Measurements from ENCODE around the gene MAGEA8. TPM values are rescaled to one million over a fixed set of nuclear protein-coding genes. Genes with fewer than 3 reads are reported as not detected.
"Not testable (repeated sequence)": the region's sequence is repeated elsewhere in the genome, so short reads cannot be mapped to it uniquely, and the experiment has no call there.

MAGEA8 gene
- polyA plus RNA-seq (ENCODE audit: low read depth in 6 of 6): under 1 TPM in 1 of 6 donors, not detected in 5; 0.16 TPM

DNA sequence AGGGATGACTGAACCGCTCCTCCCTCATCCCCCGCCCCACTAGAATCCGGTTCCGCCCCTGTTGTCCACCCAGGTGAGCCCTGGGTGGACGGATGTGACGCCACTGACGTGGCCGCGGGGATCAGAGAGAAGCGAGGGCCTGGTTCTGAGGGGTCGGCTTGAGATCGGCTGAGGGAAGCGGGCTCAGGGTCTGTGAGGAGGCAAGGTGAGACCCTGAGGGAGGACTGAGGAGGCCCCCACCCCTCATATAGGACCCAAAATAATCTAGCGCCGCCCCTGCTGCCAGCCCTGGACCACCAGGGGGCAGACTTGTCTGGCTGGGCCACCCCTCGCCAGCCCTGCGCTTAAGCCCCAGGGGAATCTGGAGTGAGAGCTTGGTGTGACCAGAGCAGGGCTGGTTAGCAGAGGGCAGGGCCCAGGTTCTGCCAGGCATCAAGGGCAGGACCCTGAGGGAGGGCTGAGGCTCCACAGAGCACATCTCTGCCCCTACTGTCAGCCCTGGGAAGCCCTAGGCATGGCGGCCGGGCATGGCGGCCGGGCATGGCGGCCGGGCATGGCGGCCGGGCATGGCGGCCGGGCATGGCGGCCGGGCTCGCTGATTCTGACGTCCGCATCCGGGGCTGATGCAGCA is at the start of gene MAGEA8:
MAGEA8 (plus strand) TSS at position 103 of the 631 bp plus-strand sequence. CDS start 3,090 bp downstream, outside the sequence.
- no peak within 1 kb of the TSS for H3K4me3 Mint-ChIP-seq
- no peaks in the 10 kb centered on the region for H3K36me3 Mint-ChIP-seq
- ATAC-seq (ENCODE audit: low read depth in 2 of 2): no peak
- no peak for DNase-seq
- no peaks in the 10 kb centered on the region for H3K4me1 Mint-ChIP-seq
- peak within 1 kb of the TSS in 1 of 6 donors; percentile 49 for H3K27ac Mint-ChIP-seq
- no peaks in the 10 kb centered on the region for H3K27me3 Mint-ChIP-seq
- H3K9me3 Mint-ChIP-seq: peaks cover 0 to 2% (median 0%) of the 10 kb centered on the region in 7 donors

DNA sequence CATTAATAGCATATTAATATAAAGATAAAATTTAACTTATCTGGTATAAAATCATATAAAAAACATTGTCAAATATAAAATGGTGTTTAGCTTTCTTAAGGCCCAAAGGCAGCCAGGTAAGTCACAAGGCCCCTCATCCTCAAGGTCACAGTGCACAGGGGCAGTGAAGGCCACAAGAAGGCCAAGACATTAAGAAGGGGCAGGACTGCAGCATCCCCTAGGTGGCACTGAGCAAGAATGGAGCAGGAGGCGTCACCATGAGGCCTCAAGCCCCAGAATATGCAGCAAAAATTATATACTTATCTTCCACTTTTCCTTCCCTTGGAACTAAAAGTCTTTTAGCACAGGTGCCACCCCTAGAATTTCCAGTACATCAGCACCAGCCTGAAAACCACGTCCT is 49.5 kb upstream of the MAGEA8 start:
- Mint-ChIP-seq H3K36me3 (no peaks in the 10 kb centered on the region), H3K27me3 (peaks cover 0 to 19% (median 14%) of the 10 kb centered on the region in 3 donors), H3K4me1 (peaks cover 8 to 22% (median 16%) of the 10 kb centered on the region in 3 donors)

GRCh38 chrX:149836728-149837127 is 44.3 kb upstream of the MAGEA8 start:
- H3K4me3 Mint-ChIP-seq; H3K9me3 Mint-ChIP-seq; ATAC-seq (ENCODE audit: low read depth in 2 of 2); H3K27ac Mint-ChIP-seq; H3K36me3 Mint-ChIP-seq; DNase-seq; H3K4me1 Mint-ChIP-seq: not testable (repeated sequence)
- peaks cover 4 to 14% (median 12%) of the 10 kb centered on the region in 3 donors for H3K27me3 Mint-ChIP-seq

More for the DNA sequence above, 49.5 kb upstream of the MAGEA8 start:
- no peak overlapping the region for H3K4me3 Mint-ChIP-seq
- ATAC-seq (ENCODE audit: low read depth in 2 of 2): no peak
- no peak for DNase-seq
- H3K27ac Mint-ChIP-seq: no peak overlapping the region
- H3K9me3 Mint-ChIP-seq: peaks cover 0 to 2% (median 0%) of the 10 kb centered on the region in 7 donors

DNA sequence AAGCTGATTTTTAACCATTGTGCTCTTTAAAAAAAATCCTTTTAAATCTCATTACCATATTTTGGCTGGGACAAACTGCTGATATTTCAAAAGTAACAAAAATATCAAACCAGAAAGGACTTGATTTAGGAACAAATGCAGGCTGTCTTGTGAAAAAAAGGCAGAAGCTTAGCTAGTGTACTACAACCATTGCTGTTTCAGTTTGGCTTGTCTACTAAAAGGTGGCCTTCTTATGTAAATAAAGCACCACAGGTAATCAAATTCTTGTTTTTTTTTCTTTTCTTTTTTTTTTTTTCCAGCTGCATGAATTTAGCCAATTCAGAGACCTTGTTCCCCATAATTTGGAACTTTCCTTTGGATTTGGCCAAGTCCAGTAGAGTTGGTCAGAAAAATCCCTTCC is 43.8 kb upstream of the MAGEA8 start:
- H3K4me3 Mint-ChIP-seq: no peak overlapping the region
- H3K4me1 Mint-ChIP-seq: no peaks in the 10 kb centered on the region
- peaks cover 4 to 12% (median 12%) of the 10 kb centered on the region in 3 donors for H3K27me3 Mint-ChIP-seq
- no peak overlapping the region for H3K27ac Mint-ChIP-seq
- ATAC-seq (ENCODE audit: low read depth in 2 of 2) (no peak), DNase-seq (no peak)
- H3K36me3 Mint-ChIP-seq: no peaks in the 10 kb centered on the region
- H3K9me3 Mint-ChIP-seq: peaks cover 0 to 5% (median 0%) of the 10 kb centered on the region in 7 donors

GRCh38 chrX:149837639-149838038 is 43.3 kb upstream of the MAGEA8 start:
- DNase-seq (no peak), ATAC-seq (ENCODE audit: low read depth in 2 of 2) (no peak)

DNA sequence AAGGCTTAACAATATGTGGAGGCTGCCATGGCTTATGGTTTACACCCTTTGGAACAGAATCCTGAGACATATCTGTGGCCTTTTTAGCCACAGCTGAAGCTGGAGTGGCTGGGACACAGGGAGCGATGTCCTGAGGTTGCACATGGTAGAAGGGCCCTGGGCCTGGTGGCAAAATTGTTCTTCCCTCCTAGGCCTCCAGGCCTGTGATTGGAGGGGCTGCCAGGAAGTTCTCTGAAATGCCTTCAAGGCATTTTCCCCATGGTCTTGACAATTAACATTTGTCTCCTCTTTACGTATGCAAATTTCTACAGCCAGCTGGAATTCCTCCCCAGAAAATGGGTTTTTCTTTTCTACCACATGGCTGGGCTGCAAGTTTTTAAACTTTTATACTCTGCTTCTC is 39.1 kb upstream of the MAGEA8 start:
- Mint-ChIP-seq H3K27ac (no peak overlapping the region), H3K27me3 (peaks cover 6 to 9% (median 9%) of the 10 kb centered on the region in 3 donors), H3K9me3 (peaks cover 0 to 4% (median 0%) of the 10 kb centered on the region in 7 donors), H3K4me1 (no peaks in the 10 kb centered on the region), H3K4me3 (no peak overlapping the region), H3K36me3 (no peaks in the 10 kb centered on the region)
- ATAC-seq (ENCODE audit: low read depth in 2 of 2): no peak
- no peak for DNase-seq

More at GRCh38 chrX:149837639-149838038, 43.3 kb upstream of the MAGEA8 start:
- H3K36me3 Mint-ChIP-seq: no peaks in the 10 kb centered on the region
- H3K4me3 Mint-ChIP-seq: no peak overlapping the region
- no peak overlapping the region for H3K27ac Mint-ChIP-seq
- peaks cover 0 to 5% (median 0%) of the 10 kb centered on the region in 7 donors for H3K9me3 Mint-ChIP-seq
- H3K4me1 Mint-ChIP-seq: no peaks in the 10 kb centered on the region
- peaks cover 6 to 12% (median 9%) of the 10 kb centered on the region in 3 donors for H3K27me3 Mint-ChIP-seq

GRCh38 chrX:149845385-149845784 is 35.6 kb upstream of the MAGEA8 start:
- H3K4me3 Mint-ChIP-seq: no peak overlapping the region
- H3K27me3 Mint-ChIP-seq: peaks cover 5 to 17% (median 9%) of the 10 kb centered on the region in 3 donors
- H3K27ac Mint-ChIP-seq: no peak overlapping the region
- H3K9me3 Mint-ChIP-seq: peaks cover 0 to 5% (median 0%) of the 10 kb centered on the region in 7 donors
- no peaks in the 10 kb centered on the region for H3K36me3 Mint-ChIP-seq
- no peak for ATAC-seq (ENCODE audit: low read depth in 2 of 2)
- DNase-seq: no peak
- no peaks in the 10 kb centered on the region for H3K4me1 Mint-ChIP-seq

- Mint-ChIP-seq H3K9me3 (peaks cover 0 to 16% (median 4%) of the 10 kb centered on the region in 7 donors), H3K27ac (no peak overlapping the region), H3K4me3 (no peak overlapping the region), H3K4me1 (no peaks in the 10 kb centered on the region), H3K36me3 (no peaks in the 10 kb centered on the region), H3K27me3 (peaks cover 0 to 11% (median 5%) of the 10 kb centered on the region in 3 donors)
- DNase-seq: no peak
- no peak for ATAC-seq (ENCODE audit: low read depth in 2 of 2)
These were observed 34.2 kb upstream of the MAGEA8 start for GRCh38 chrX:149846789-149847188.

DNA sequence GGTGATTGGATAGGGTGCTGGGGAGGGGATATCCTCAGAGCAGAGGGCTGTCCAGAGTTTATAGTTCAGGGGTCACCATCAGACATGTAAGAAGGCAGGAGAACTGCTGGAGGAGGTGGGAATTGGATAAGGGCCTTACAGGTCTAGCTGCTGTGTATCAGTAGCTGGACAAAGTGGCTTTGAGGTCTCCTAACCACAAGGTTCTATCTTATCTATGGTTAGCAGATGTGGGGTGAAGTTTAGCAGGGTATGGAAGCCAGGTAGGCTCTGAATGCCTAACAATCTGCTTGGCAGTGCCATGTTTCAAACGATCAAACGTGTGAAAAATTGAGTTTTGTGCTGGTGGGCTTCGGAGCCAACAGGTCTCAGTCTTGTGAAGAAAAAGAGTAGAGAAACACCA is 32.1 kb upstream of the MAGEA8 start:
- no peak for ATAC-seq (ENCODE audit: low read depth in 2 of 2)
- DNase-seq: no peak
- no peak overlapping the region for H3K27ac Mint-ChIP-seq
- no peak overlapping the region for H3K4me3 Mint-ChIP-seq
- no peaks in the 10 kb centered on the region for H3K4me1 Mint-ChIP-seq
- no peaks in the 10 kb centered on the region for H3K36me3 Mint-ChIP-seq
- H3K27me3 Mint-ChIP-seq: peaks cover 0 to 11% (median 0%) of the 10 kb centered on the region in 3 donors
- H3K9me3 Mint-ChIP-seq: peaks cover 0 to 17% (median 5%) of the 10 kb centered on the region in 7 donors

DNA sequence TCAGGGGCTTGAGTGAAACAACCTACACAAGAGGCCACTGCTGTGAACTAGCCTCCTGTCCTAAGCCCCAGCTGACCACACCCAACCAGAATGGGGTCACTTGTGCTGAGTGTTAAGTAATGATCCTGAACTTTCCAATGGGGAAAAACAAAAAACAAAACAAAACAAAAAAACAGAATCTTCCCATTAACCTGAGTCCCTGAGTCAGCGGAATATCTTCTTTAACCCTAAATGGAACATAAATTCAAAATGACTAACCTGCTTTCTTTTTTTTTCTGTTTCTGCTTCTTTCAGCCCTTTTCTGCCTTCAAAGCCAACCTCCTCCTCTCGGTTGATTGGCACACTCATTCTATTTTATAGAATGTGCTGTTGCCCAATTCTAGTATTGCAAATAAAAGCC is 31.2 kb upstream of the MAGEA8 start:
- no peaks in the 10 kb centered on the region for H3K4me1 Mint-ChIP-seq
- no peak for DNase-seq
- H3K4me3 Mint-ChIP-seq: no peak overlapping the region
- H3K9me3 Mint-ChIP-seq: peaks cover 0 to 17% (median 5%) of the 10 kb centered on the region in 7 donors
- no peak for ATAC-seq (ENCODE audit: low read depth in 2 of 2)
- H3K27me3 Mint-ChIP-seq: peaks cover 0 to 11% (median 0%) of the 10 kb centered on the region in 3 donors
- no peak overlapping the region for H3K27ac Mint-ChIP-seq
- no peaks in the 10 kb centered on the region for H3K36me3 Mint-ChIP-seq

DNA sequence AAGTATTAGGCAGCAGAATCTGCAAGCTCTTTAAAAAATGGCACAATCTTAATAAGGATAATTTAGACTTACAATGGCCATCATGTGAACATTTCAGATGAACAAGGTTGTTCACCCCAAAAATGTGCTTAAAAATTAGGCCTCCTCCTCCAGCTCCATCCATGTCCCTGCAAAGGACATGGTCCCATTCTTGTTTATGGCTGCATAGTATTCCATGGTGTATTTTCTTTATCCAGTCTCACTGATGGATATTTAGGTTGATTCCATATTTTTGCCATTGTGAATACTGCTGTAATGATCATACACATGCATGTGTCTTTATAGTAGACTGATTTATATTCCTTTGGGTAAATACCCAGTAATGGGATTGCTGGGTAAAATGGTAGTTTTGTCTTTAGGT is 29.1 kb upstream of the MAGEA8 start:
- peaks cover 0 to 11% (median 0%) of the 10 kb centered on the region in 3 donors for H3K27me3 Mint-ChIP-seq
- H3K4me1 Mint-ChIP-seq: no peaks in the 10 kb centered on the region
- H3K4me3 Mint-ChIP-seq: no peak overlapping the region
- no peak for ATAC-seq (ENCODE audit: low read depth in 2 of 2)
- no peaks in the 10 kb centered on the region for H3K36me3 Mint-ChIP-seq
- peaks cover 0 to 17% (median 4%) of the 10 kb centered on the region in 7 donors for H3K9me3 Mint-ChIP-seq
- DNase-seq: no peak
- H3K27ac Mint-ChIP-seq: no peak overlapping the region

DNA sequence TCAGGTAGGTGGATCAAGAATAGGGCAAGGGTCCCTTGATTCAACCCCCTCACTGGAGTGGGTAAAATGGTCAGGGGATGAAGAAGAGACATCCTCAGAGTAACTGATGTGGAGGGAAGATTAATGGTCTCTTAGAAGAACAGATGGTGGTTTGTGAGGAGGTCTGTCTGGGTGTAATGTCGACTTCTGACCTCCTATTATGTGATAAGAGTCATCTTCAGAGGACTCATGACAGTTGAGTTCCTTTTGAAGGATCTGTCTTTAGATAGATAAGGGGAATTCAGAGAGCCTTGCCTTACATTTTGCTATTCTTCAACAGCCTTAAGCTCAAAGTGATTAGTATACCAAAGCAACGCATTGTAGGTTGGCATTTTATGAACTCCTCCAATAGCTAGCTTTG is 27.1 kb upstream of the MAGEA8 start:
- no peaks in the 10 kb centered on the region for H3K4me1 Mint-ChIP-seq
- H3K27me3 Mint-ChIP-seq: peaks cover 0 to 16% (median 13%) of the 10 kb centered on the region in 3 donors
- ATAC-seq (ENCODE audit: low read depth in 2 of 2): no peak
- H3K27ac Mint-ChIP-seq: no peak overlapping the region
- H3K36me3 Mint-ChIP-seq: peaks cover 0 to under 1% of the 10 kb centered on the region in 2 donors
- no peak overlapping the region for H3K4me3 Mint-ChIP-seq
- peaks cover 0 to 17% (median 8%) of the 10 kb centered on the region in 7 donors for H3K9me3 Mint-ChIP-seq
- DNase-seq: no peak

DNA sequence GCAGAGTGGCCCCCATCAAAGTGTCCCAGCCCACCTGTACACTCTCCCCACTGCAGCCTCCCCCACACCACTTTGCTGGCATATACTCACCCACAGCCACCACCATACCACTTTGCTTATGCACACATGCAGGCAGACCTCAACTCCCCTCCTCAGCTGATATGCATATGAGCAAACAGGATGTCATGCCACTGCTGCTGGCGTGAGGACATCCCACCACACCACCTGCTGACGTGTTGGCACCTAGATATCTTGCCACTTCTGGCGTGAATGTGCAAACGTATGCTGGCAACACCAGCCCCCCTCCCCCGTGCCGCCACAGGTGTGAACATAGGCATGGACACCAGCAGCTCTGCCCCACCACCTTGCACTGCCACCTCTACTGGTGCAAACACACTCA is 22.4 kb upstream of the MAGEA8 start:
- peaks cover 4 to 33% (median 15%) of the 10 kb centered on the region in 7 donors for H3K9me3 Mint-ChIP-seq
- H3K4me1 Mint-ChIP-seq: no peaks in the 10 kb centered on the region
- H3K27me3 Mint-ChIP-seq: peaks cover 0 to 35% (median 17%) of the 10 kb centered on the region in 3 donors
- DNase-seq (no peak), ATAC-seq (ENCODE audit: low read depth in 2 of 2) (no peak)
- no peak overlapping the region for H3K27ac Mint-ChIP-seq
- H3K4me3 Mint-ChIP-seq: no peak overlapping the region
- H3K36me3 Mint-ChIP-seq: peaks cover 0 to 13% of the 10 kb centered on the region in 2 donors

GRCh38 chrX:149860445-149860844 is 20.5 kb upstream of the MAGEA8 start:
- H3K36me3 Mint-ChIP-seq: peaks cover 0 to 13% of the 10 kb centered on the region in 2 donors
- H3K4me1 Mint-ChIP-seq: no peaks in the 10 kb centered on the region
- H3K27ac Mint-ChIP-seq: no peak overlapping the region
- H3K9me3 Mint-ChIP-seq: peaks cover 4 to 33% (median 15%) of the 10 kb centered on the region in 7 donors
- DNase-seq (no peak), ATAC-seq (ENCODE audit: low read depth in 2 of 2) (no peak)
- peaks cover 0 to 35% (median 17%) of the 10 kb centered on the region in 3 donors for H3K27me3 Mint-ChIP-seq
- no peak overlapping the region for H3K4me3 Mint-ChIP-seq

Data from naive B cell (primary cell).